HG03469 (cell line): ENCODE data around the gene HIVEP3.

ENCODE experiments used
- ATAC-seq: cut with Tn5 transposase; IDR thresholded peaks from one replicate; pipeline ENCODE4 v1.9.1; 2021; ENCODE audit warnings: mild to moderate bottlenecking, moderate library complexity, moderate number of reproducible peaks; ENCODE audit not compliant: unreplicated experiment

HIVEP3 gene

GRCh38 chr1:41795205-41795762 is 123.4 kb downstream of the HIVEP3 start:
- ATAC-seq: no peak

- ATAC-seq: no peak
Observed at GRCh38 chr1:41794031-41794430, 124.7 kb downstream of the HIVEP3 start.

- no peak for ATAC-seq
Observed at GRCh38 chr1:41792485-41792770, 126.3 kb downstream of the HIVEP3 start.

- no peak for ATAC-seq
Observed at GRCh38 chr1:41791667-41792484, 126.8 kb downstream of the HIVEP3 start.

- no peak for ATAC-seq
Observed at GRCh38 chr1:41790351-41790750, 128.4 kb downstream of the HIVEP3 start.

GRCh38 chr1:41789661-41790330 is 128.9 kb downstream of the HIVEP3 start:
- no peak for ATAC-seq

GRCh38 chr1:41788427-41788826 is 130.3 kb downstream of the HIVEP3 start:
- no peak for ATAC-seq

- ATAC-seq: no peak
Observed at GRCh38 chr1:41784531-41785274, 134.0 kb downstream of the HIVEP3 start.

- ATAC-seq: no peak
Observed at GRCh38 chr1:41783189-41783639, 135.5 kb downstream of the HIVEP3 start.

GRCh38 chr1:41780916-41781315 is 137.8 kb downstream of the HIVEP3 start:
- ATAC-seq: no peak

GRCh38 chr1:41780322-41780721 is 138.4 kb downstream of the HIVEP3 start:
- ATAC-seq: no peak

GRCh38 chr1:41779360-41779759 is 139.4 kb downstream of the HIVEP3 start:
- ATAC-seq: no peak

GRCh38 chr1:41777695-41778094 is 141.0 kb downstream of the HIVEP3 start:
- ATAC-seq: no peak

GRCh38 chr1:41776891-41777441 is 141.8 kb downstream of the HIVEP3 start:
- no peak for ATAC-seq

GRCh38 chr1:41775956-41776585 is 142.7 kb downstream of the HIVEP3 start:
- ATAC-seq: no peak

- no peak for ATAC-seq
Observed at GRCh38 chr1:41774471-41774990, 144.2 kb downstream of the HIVEP3 start.

GRCh38 chr1:41773842-41774241 is 144.9 kb downstream of the HIVEP3 start:
- no peak for ATAC-seq

GRCh38 chr1:41773144-41773591 is 145.6 kb downstream of the HIVEP3 start:
- no peak for ATAC-seq

- ATAC-seq: no peak
Observed at GRCh38 chr1:41769068-41769467, 149.7 kb downstream of the HIVEP3 start.

GRCh38 chr1:41768583-41768982 is 150.1 kb downstream of the HIVEP3 start:
- no peak for ATAC-seq
